ENCODE measurements around the gene CCIN.

- TF ChIP-seq EZH2 (IDR thresholded peaks at IDR 0.05; ENCODE audit: insufficient read depth, poor library complexity, severe bottlenecking) (no peak), EZH2phosphoT487 (IDR thresholded peaks at IDR 0.05; ENCODE audit: insufficient read depth, low read depth) (no peak)
These were observed 31.7 kb upstream of the CCIN start for GRCh38 chr9:36137392-36138004.

Measured in GM23248 (cell line).